ENCODE measurements around the gene ODAD3.

DNA sequence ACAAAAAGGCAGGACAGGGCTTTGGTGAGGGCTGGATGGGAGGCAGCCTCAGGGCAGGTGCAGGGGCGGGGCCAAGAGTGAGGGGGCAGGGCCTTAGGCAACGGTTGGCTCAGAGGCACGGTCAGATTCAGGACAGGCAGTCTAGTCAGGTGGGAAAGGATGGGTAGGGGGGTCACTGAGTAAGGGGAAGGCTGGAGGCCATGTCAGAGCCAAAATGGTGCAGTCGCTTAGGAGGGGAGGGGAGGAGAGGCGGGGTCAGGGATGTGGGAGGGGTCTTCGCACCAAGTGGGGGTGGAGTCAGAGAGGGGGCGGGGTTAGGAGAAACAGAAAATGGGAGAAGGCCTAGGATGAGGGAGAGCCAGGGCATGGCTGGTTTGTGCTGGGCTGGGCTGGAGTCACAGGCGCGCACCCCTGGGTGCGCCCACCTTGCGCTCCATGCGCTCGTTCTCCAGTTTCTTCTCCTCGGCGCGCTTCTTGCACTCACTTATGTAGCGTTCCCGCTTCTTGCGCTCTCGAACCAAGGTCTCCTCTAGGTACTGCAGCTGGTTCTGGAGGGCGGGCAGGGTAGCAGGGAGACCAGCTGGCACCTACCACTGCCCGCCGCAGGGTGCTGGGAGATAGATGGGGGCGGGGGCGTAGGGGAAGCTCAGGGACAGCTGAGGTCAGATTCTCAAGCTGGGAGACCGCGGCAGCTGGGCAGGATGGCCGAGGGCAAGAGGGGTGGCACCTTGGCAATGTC lies 9.0 kb downstream of the ODAD3 start:
- TF ChIP-seq EZH2 (IDR thresholded peaks at IDR 0.05; ENCODE audit: insufficient read depth, poor library complexity, severe bottlenecking) (no peak), EZH2phosphoT487 (IDR thresholded peaks at IDR 0.05; ENCODE audit: insufficient read depth, low read depth) (no peak)
